ENCODE measurements around the gene RELL2.

- no peak for TF ChIP-seq CTCF (IDR thresholded peaks at IDR 0.05; ENCODE audit: insufficient read depth, low read depth, low read length)
- no peak for TF ChIP-seq EZH2 (IDR thresholded peaks at IDR 0.05; ENCODE audit: insufficient read depth, low read length)
Measured at GRCh38 chr5:141633871-141634561, 2.8 kb upstream of the RELL2 start.
